ENCODE data around the gene SF3A2.

- TF ChIP-seq CTCF (IDR thresholded peaks at IDR 0.05) (no peak), POLR2A (IDR thresholded peaks at IDR 0.05) (no peak)
Observed at GRCh38 chr19:2253106-2254063, 16.8 kb downstream of the SF3A2 start.
